Measurements from ENCODE around the gene HEY2.

The HEY2 gene

DNA sequence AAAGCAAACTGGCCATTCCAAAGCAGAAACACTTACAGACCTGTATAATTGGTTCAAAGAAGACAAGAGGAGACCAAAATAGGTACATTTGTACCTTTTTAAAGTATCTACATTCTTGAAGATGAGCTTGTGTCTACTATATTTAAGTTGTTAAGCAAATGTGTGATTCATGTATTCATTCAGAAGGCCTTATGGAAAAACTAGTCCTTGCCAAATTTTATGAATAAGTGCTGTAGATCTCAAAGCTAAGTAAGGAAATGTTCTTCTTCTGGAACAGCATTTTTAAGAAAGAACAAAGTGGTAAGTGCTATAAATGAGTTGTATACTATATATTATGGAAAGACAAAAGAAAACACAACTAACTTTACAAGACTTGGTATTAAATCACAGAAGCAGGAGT lies 22.2 kb upstream of the HEY2 start:
- no peak overlapping the region for H3K4me3 ChIP-seq (ENCODE audit: low read depth, low read length)
- H3K79me2 ChIP-seq (ENCODE audit: control insufficient read depth, insufficient read depth, low read length, unreplicated experiment): no peaks in the 10 kb centered on the region
- no peak overlapping the region for H3K27ac ChIP-seq (ENCODE audit: low read depth, low read length)

DNA sequence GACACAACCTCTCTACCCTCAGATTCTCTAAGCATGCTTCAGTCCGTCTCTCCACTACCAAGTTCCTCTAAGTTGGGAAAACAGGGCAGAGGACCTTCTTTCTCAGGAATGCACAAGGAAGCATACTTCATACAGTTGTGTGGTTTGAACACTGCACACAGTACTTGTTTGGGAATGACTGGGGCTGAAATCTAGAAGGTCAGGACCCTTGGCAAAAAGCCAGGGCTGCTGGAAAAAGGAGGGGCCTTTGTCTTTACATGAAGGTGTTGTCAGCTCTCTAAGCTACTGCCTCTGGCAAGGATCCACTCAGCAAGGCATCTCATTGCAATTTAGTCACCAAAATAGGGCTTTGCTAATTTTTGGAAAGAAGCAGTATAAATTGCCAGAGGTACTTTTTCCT lies 20.7 kb upstream of the HEY2 start:
- Histone ChIP-seq H2AFZ (ENCODE audit: low read length, unreplicated experiment) (no peak overlapping the region), H3K27ac (ENCODE audit: low read depth, low read length) (no peak overlapping the region), H3K36me3 (ENCODE audit: insufficient read depth, low read length) (no peaks in the 10 kb centered on the region), H3K79me2 (ENCODE audit: control insufficient read depth, insufficient read depth, low read length, unreplicated experiment) (no peaks in the 10 kb centered on the region), H3K4me1 (ENCODE audit: control insufficient read depth, insufficient read depth, low read length, unreplicated experiment) (no peaks in the 10 kb centered on the region), H3K27me3 (ENCODE audit: insufficient read depth, low read length) (peaks cover 56% of the 10 kb centered on the region), H3K4me3 (ENCODE audit: low read depth, low read length) (no peak overlapping the region)

More for the DNA sequence above, 22.2 kb upstream of the HEY2 start:
- Histone ChIP-seq H3K27me3 (ENCODE audit: insufficient read depth, low read length) (peaks cover 47% of the 10 kb centered on the region), H3K4me1 (ENCODE audit: control insufficient read depth, insufficient read depth, low read length, unreplicated experiment) (no peaks in the 10 kb centered on the region), H3K36me3 (ENCODE audit: insufficient read depth, low read length) (no peaks in the 10 kb centered on the region), H2AFZ (ENCODE audit: low read length, unreplicated experiment) (no peak overlapping the region)

DNA sequence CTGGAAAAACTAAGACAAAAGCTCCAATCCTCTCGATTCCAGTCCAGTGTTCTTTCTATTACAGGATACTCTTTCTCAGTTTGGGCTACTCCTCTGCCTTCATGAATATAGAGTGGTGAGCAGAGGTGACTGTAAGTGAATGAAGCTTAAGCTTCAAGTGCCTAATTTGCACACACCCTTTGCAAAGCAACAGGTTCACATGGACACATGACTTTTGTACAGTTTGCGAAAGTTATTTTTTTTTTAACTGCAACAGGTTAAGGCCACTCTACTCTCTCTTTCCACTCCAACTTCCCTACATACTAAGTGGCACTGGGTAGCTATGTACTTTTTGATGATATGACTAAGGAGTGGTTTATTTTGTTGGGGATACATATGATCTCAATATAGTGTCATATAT lies 19.4 kb upstream of the HEY2 start:
- H2AFZ ChIP-seq (ENCODE audit: low read length, unreplicated experiment): no peak overlapping the region
- no peaks in the 10 kb centered on the region for H3K36me3 ChIP-seq (ENCODE audit: insufficient read depth, low read length)
- H3K79me2 ChIP-seq (ENCODE audit: control insufficient read depth, insufficient read depth, low read length, unreplicated experiment): no peaks in the 10 kb centered on the region
- H3K4me3 ChIP-seq (ENCODE audit: low read depth, low read length): no peak overlapping the region
- H3K27ac ChIP-seq (ENCODE audit: low read depth, low read length): no peak overlapping the region
- H3K4me1 ChIP-seq (ENCODE audit: control insufficient read depth, insufficient read depth, low read length, unreplicated experiment): no peaks in the 10 kb centered on the region
- peaks cover 58% of the 10 kb centered on the region for H3K27me3 ChIP-seq (ENCODE audit: insufficient read depth, low read length)

DNA sequence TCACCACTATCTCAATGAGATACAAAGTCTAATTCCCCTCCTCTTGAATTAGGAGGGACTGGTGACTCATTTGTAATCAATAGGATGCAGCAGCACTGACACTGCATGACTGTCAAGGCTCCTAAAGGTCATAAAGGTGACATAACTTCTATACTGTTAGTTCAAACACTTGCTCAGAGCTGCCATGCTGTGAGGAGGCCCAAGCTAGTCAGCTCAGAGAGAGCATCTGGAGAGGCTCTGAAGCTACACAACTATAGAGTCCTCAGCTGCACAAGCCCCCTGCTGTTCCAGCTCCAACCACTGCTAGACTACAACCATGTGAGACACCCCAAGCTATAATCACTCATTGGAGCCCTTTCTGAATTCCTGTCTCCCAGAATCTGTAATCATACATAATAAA lies 17.0 kb upstream of the HEY2 start:
- no peaks in the 10 kb centered on the region for H3K4me1 ChIP-seq (ENCODE audit: control insufficient read depth, insufficient read depth, low read length, unreplicated experiment)
- H3K4me3 ChIP-seq (ENCODE audit: low read depth, low read length): no peak overlapping the region
- no peak overlapping the region for H2AFZ ChIP-seq (ENCODE audit: low read length, unreplicated experiment)
- H3K36me3 ChIP-seq (ENCODE audit: insufficient read depth, low read length): no peaks in the 10 kb centered on the region
- no peak overlapping the region for H3K27ac ChIP-seq (ENCODE audit: low read depth, low read length)
- H3K79me2 ChIP-seq (ENCODE audit: control insufficient read depth, insufficient read depth, low read length, unreplicated experiment): no peaks in the 10 kb centered on the region
- H3K27me3 ChIP-seq (ENCODE audit: insufficient read depth, low read length): peaks cover 64% of the 10 kb centered on the region

DNA sequence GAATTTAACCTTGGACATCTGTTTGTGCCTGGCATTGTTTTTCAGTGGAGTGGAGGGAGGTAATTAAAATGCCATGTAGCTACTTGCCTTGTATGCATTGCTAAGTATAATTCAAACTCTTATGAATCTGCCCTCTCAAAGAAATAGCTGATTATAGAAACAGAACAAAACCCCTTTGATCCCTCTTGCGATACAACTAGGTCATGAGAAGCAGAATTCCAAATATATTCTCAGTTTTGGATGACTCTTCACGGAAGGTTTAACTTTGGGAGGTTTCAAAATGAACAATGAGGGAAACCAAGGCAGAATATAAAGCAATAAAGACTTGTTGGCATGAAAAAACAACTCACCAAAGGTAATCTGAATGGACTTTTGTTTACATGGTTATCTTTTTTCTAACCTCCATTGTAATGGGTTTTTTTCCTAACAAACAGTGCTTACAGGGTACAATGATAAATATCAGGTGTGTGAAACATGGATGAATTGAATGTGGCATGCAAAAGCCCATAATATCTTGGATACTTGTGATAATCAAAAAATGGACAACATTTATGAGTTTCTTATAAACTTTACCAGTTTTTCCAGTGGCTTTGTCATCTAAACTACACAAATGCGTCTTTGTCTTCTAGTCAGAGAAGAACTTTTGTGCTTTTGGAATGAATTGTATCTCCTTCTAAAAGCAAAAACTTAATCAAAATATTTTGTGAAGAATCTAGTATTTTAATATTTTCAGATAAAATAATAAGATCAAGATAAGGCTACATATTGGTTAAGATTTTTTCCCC lies 15.7 kb upstream of the HEY2 start:
- Histone ChIP-seq H3K27me3 (ENCODE audit: insufficient read depth, low read length) (peaks cover 61% of the 10 kb centered on the region), H3K4me3 (ENCODE audit: low read depth, low read length) (no peak overlapping the region), H3K79me2 (ENCODE audit: control insufficient read depth, insufficient read depth, low read length, unreplicated experiment) (no peaks in the 10 kb centered on the region), H2AFZ (ENCODE audit: low read length, unreplicated experiment) (no peak overlapping the region), H3K4me1 (ENCODE audit: control insufficient read depth, insufficient read depth, low read length, unreplicated experiment) (no peaks in the 10 kb centered on the region), H3K27ac (ENCODE audit: low read depth, low read length) (no peak overlapping the region), H3K36me3 (ENCODE audit: insufficient read depth, low read length) (no peaks in the 10 kb centered on the region)

DNA sequence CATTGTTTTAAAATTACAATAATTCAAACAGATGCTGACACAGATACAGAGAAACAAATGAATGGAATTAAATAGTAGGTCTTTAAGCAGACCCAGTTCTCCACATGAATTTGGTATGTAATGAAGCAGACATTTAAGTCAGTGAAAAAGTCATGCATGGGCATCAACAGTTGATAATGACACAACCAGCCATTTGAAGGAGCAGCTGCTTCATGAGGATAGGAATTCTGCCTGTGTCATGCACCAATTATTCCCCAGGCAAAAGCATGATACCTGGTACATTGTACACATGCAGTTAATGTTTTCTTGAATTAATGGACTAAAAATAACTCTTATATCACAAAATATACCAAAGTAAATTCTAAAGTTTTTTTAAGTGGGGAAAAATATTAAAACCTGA lies 11.2 kb upstream of the HEY2 start:
- no peak overlapping the region for H3K4me3 ChIP-seq (ENCODE audit: low read depth, low read length)

DNA sequence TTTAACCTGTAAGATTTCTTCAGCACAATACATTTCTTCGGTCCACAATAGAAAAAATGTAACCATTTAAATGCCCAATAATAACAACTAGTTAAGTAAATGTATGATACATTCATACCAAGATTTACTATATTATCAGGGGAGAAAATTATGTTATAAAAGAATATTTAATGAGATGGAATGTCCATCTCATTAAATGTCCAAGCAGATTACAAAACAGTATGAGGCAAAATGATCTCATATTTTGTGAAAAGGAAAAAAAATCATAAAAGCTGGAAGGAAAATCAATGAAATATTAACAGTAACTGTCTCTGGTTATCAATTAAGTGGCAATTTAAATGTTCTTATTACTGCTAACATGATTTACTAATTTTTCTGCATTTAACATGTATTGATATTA lies 10.1 kb upstream of the HEY2 start:
- Histone ChIP-seq H3K4me3 (ENCODE audit: low read depth, low read length) (no peak overlapping the region), H3K36me3 (ENCODE audit: insufficient read depth, low read length) (no peaks in the 10 kb centered on the region), H3K27ac (ENCODE audit: low read depth, low read length) (no peak overlapping the region), H3K4me1 (ENCODE audit: control insufficient read depth, insufficient read depth, low read length, unreplicated experiment) (no peaks in the 10 kb centered on the region), H3K79me2 (ENCODE audit: control insufficient read depth, insufficient read depth, low read length, unreplicated experiment) (no peaks in the 10 kb centered on the region), H3K27me3 (ENCODE audit: insufficient read depth, low read length) (peaks cover 65% of the 10 kb centered on the region), H2AFZ (ENCODE audit: low read length, unreplicated experiment) (no peak overlapping the region)

More for the DNA sequence above, 11.2 kb upstream of the HEY2 start:
- Histone ChIP-seq H3K27ac (ENCODE audit: low read depth, low read length) (no peak overlapping the region), H3K4me1 (ENCODE audit: control insufficient read depth, insufficient read depth, low read length, unreplicated experiment) (no peaks in the 10 kb centered on the region), H3K79me2 (ENCODE audit: control insufficient read depth, insufficient read depth, low read length, unreplicated experiment) (no peaks in the 10 kb centered on the region), H3K27me3 (ENCODE audit: insufficient read depth, low read length) (peaks cover 61% of the 10 kb centered on the region), H2AFZ (ENCODE audit: low read length, unreplicated experiment) (no peak overlapping the region), H3K36me3 (ENCODE audit: insufficient read depth, low read length) (no peaks in the 10 kb centered on the region)

DNA sequence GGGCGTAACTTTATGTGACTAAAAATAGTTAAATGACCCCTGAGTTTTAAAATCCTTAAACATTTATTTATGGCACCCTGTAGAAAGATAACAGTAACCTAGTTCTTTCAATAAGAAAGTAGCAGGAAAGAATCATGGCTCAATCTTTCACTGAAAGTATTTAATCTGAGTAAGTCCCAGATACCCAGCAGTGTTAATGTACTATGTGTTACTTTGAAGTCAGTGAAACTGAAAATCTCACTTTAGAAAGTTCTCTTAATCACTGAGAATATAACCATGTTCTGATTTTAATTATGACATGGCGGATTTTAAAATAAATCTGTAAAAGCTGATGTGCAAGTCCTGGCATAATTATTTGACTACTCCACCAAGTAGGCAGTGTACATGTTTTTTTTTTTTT lies 8.1 kb upstream of the HEY2 start:
- Histone ChIP-seq H3K36me3 (ENCODE audit: insufficient read depth, low read length) (no peaks in the 10 kb centered on the region), H3K27me3 (ENCODE audit: insufficient read depth, low read length) (peaks cover 73% of the 10 kb centered on the region), H2AFZ (ENCODE audit: low read length, unreplicated experiment) (no peak overlapping the region), H3K27ac (ENCODE audit: low read depth, low read length) (no peak overlapping the region), H3K79me2 (ENCODE audit: control insufficient read depth, insufficient read depth, low read length, unreplicated experiment) (no peaks in the 10 kb centered on the region), H3K4me3 (ENCODE audit: low read depth, low read length) (no peak overlapping the region), H3K4me1 (ENCODE audit: control insufficient read depth, insufficient read depth, low read length, unreplicated experiment) (no peaks in the 10 kb centered on the region)

DNA sequence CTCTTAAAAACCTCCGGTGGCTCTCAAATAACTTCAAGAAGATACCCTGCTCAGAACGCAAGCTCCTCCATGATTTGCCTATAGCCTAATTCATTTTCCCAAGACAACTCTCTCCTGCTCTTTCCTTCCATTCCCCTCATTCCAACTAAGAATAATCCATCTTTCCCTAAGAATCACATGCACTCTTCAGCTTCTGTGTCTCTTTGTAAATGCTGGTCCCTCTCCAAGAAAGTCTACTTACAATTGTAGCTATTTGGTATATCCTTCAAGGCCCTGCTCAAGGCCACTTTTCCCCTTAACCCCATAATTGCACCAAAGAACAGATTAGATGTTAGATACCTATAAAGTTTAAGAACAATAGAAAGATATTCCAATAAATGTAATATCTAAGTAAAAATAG lies 7.4 kb upstream of the HEY2 start:
- H3K4me3 ChIP-seq (ENCODE audit: low read depth, low read length): no peak overlapping the region
- no peaks in the 10 kb centered on the region for H3K79me2 ChIP-seq (ENCODE audit: control insufficient read depth, insufficient read depth, low read length, unreplicated experiment)
- no peak overlapping the region for H2AFZ ChIP-seq (ENCODE audit: low read length, unreplicated experiment)
- no peaks in the 10 kb centered on the region for H3K4me1 ChIP-seq (ENCODE audit: control insufficient read depth, insufficient read depth, low read length, unreplicated experiment)
- peaks cover 73% of the 10 kb centered on the region for H3K27me3 ChIP-seq (ENCODE audit: insufficient read depth, low read length)
- no peak overlapping the region for H3K27ac ChIP-seq (ENCODE audit: low read depth, low read length)
- H3K36me3 ChIP-seq (ENCODE audit: insufficient read depth, low read length): no peaks in the 10 kb centered on the region

DNA sequence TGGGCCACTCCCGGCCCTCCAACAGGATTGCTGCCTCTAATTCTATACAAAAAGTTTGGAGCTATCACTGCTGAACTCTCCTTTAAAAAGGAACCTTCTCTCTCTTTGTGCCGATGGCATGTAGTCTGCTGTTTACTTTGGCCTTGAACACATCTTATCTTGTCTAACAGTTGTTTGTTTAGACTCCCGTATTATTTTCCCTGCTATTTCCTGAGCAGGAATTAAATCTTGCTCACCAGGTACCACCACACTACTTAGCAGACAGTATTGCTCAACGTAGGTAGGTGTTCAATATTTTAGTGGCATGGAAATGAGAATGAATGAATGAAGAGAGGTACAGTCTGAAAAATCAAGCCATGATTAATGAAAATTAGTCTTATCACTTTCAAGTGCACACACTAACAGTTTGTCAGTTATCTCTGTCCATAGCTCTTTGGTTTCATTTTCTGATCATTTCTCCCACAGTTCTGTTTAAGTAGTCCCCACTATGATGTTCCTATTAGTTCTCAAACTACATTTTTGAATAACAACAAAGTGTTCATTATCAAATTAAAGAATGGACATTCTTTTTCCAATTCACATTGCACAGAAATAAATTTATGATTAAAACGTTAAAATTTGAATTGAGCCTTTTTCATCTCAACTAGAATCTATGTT lies 6.8 kb upstream of the HEY2 start:
- Histone ChIP-seq H3K79me2 (ENCODE audit: control insufficient read depth, insufficient read depth, low read length, unreplicated experiment) (no peaks in the 10 kb centered on the region), H3K4me1 (ENCODE audit: control insufficient read depth, insufficient read depth, low read length, unreplicated experiment) (no peaks in the 10 kb centered on the region), H3K36me3 (ENCODE audit: insufficient read depth, low read length) (no peaks in the 10 kb centered on the region), H3K27ac (ENCODE audit: low read depth, low read length) (no peak overlapping the region), H2AFZ (ENCODE audit: low read length, unreplicated experiment) (no peak overlapping the region), H3K27me3 (ENCODE audit: insufficient read depth, low read length) (peaks cover 74% of the 10 kb centered on the region), H3K4me3 (ENCODE audit: low read depth, low read length) (no peak overlapping the region)

DNA sequence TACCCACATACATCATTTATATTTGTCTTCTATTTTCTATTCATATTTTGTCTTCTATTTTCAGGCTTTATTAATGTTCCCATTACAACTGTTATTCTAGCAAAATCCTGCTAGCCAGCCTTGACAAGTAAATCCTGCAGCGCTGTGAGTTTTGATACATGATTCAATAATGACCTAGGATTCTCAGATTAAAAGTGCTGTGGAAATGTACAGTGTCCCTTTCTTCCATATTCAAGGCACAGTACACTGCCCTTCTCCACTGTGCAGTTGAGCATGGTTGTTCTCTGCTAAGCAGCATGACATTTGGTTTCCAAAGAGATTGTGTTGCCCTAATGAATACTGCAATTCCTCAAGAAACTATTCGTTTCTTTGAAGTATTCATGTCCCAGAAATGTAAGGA lies 5.8 kb upstream of the HEY2 start:
- Histone ChIP-seq H3K4me3 (ENCODE audit: low read depth, low read length) (no peak overlapping the region), H3K4me1 (ENCODE audit: control insufficient read depth, insufficient read depth, low read length, unreplicated experiment) (no peaks in the 10 kb centered on the region), H3K27ac (ENCODE audit: low read depth, low read length) (no peak overlapping the region), H3K36me3 (ENCODE audit: insufficient read depth, low read length) (no peaks in the 10 kb centered on the region), H2AFZ (ENCODE audit: low read length, unreplicated experiment) (no peak overlapping the region), H3K27me3 (ENCODE audit: insufficient read depth, low read length) (peaks cover 76% of the 10 kb centered on the region), H3K79me2 (ENCODE audit: control insufficient read depth, insufficient read depth, low read length, unreplicated experiment) (no peaks in the 10 kb centered on the region)

All from ACC112 (cell line).